ENCODE measurements around the gene NLGN3.

The NLGN3 gene

GRCh38 chrX:71118985-71119535, 25.6 kb upstream of the NLGN3 start:
- peak overlapping the region; percentile 60 to 79 for H3K4me3 ChIP-seq (ENCODE audit: low read depth in 1 of 2, low read length in 2 of 2)
- peaks cover 2 to 10% of the 10 kb centered on the region in 2 donors for H3K4me1 ChIP-seq (ENCODE audit: control insufficient read depth in 1 of 2, insufficient read depth in 2 of 2, low read length in 2 of 2)
- H3K36me3 ChIP-seq (ENCODE audit: control insufficient read depth in 1 of 2, insufficient read depth in 2 of 2, low read length in 2 of 2) = peaks cover 22 to 30% of the 10 kb centered on the region in 2 donors
- no peaks in the 10 kb centered on the region for H3K9me3 ChIP-seq (ENCODE audit: control insufficient read depth in 1 of 2, low read length in 2 of 2)
- no peaks in the 10 kb centered on the region for H3K27me3 ChIP-seq (ENCODE audit: low read depth, low read length)
- H3K27ac ChIP-seq (ENCODE audit: low read length) = peak overlapping the region; percentile 63

DNA sequence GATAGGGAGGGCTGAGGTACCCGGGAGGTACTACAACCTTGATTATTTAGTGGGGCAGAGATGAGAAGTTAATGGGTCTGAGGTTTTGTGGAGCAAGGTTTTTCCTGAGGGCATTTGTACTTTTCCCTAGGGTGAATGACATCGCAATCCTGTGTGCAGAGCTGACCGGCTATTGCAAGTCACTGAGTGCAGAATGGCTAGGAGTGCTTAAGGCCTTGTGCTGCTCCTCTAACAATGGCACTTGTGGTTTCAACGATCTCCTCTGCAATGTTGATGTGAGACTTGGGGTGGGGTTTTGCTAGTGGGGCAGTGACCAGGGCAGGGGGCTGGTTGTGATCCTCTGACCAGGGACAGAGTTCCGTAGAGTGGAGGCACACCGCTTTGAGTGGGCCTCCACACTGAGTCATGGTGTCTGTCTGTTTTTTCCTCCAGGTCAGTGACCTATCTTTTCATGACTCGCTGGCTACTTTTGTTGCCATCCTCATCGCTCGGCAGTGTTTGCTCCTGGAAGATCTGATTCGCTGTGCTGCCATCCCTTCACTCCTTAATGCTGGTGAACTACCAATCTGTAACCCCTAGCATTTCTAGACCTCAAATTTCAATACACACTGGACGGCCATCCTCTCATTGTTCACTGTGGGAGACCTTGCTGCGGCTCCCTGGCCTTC, 16.3 kb upstream of the NLGN3 start:
- Histone ChIP-seq H3K9me3 (ENCODE audit: control insufficient read depth in 1 of 2, low read length in 2 of 2) (no peaks in the 10 kb centered on the region), H3K36me3 (ENCODE audit: control insufficient read depth in 1 of 2, insufficient read depth in 2 of 2, low read length in 2 of 2) (peaks cover 51 to 84% of the 10 kb centered on the region in 2 donors), H3K27ac (ENCODE audit: low read length) (no peak overlapping the region), H3K4me3 (ENCODE audit: low read depth in 1 of 2, low read length in 2 of 2) (no peak overlapping the region), H3K27me3 (ENCODE audit: low read depth, low read length) (no peaks in the 10 kb centered on the region), H3K4me1 (ENCODE audit: control insufficient read depth in 1 of 2, insufficient read depth in 2 of 2, low read length in 2 of 2) (no peaks in the 10 kb centered on the region)

- Histone ChIP-seq H3K36me3 (ENCODE audit: control insufficient read depth in 1 of 2, insufficient read depth in 2 of 2, low read length in 2 of 2) (peaks cover 43 to 81% of the 10 kb centered on the region in 2 donors), H3K4me1 (ENCODE audit: control insufficient read depth in 1 of 2, insufficient read depth in 2 of 2, low read length in 2 of 2) (no peaks in the 10 kb centered on the region), H3K4me3 (ENCODE audit: low read depth in 1 of 2, low read length in 2 of 2) (no peak overlapping the region), H3K9me3 (ENCODE audit: control insufficient read depth in 1 of 2, low read length in 2 of 2) (no peaks in the 10 kb centered on the region), H3K27ac (ENCODE audit: low read length) (no peak overlapping the region), H3K27me3 (ENCODE audit: low read depth, low read length) (no peaks in the 10 kb centered on the region)
Measured at GRCh38 chrX:71128915-71129765, 15.5 kb upstream of the NLGN3 start.

- Histone ChIP-seq H3K4me3 (ENCODE audit: low read depth in 1 of 2, low read length in 2 of 2) (no peak overlapping the region), H3K27me3 (ENCODE audit: low read depth, low read length) (no peaks in the 10 kb centered on the region), H3K27ac (ENCODE audit: low read length) (no peak overlapping the region), H3K9me3 (ENCODE audit: control insufficient read depth in 1 of 2, low read length in 2 of 2) (no peaks in the 10 kb centered on the region), H3K36me3 (ENCODE audit: control insufficient read depth in 1 of 2, insufficient read depth in 2 of 2, low read length in 2 of 2) (peaks cover 50 to 85% of the 10 kb centered on the region in 2 donors), H3K4me1 (ENCODE audit: control insufficient read depth in 1 of 2, insufficient read depth in 2 of 2, low read length in 2 of 2) (no peaks in the 10 kb centered on the region)
Measured at GRCh38 chrX:71131510-71131909, 13.1 kb upstream of the NLGN3 start.

- H3K4me3 ChIP-seq (ENCODE audit: low read depth in 1 of 2, low read length in 2 of 2) = no peak overlapping the region
- H3K27me3 ChIP-seq (ENCODE audit: low read depth, low read length) = no peaks in the 10 kb centered on the region
- no peaks in the 10 kb centered on the region for H3K9me3 ChIP-seq (ENCODE audit: control insufficient read depth in 1 of 2, low read length in 2 of 2)
- H3K27ac ChIP-seq (ENCODE audit: low read length) = no peak overlapping the region
- H3K4me1 ChIP-seq (ENCODE audit: control insufficient read depth in 1 of 2, insufficient read depth in 2 of 2, low read length in 2 of 2) = peaks cover 0 to 18% of the 10 kb centered on the region in 2 donors
- H3K36me3 ChIP-seq (ENCODE audit: control insufficient read depth in 1 of 2, insufficient read depth in 2 of 2, low read length in 2 of 2) = peaks cover 13 to 43% of the 10 kb centered on the region in 2 donors
Measured at GRCh38 chrX:71140440-71140839, 4.2 kb upstream of the NLGN3 start.

DNA sequence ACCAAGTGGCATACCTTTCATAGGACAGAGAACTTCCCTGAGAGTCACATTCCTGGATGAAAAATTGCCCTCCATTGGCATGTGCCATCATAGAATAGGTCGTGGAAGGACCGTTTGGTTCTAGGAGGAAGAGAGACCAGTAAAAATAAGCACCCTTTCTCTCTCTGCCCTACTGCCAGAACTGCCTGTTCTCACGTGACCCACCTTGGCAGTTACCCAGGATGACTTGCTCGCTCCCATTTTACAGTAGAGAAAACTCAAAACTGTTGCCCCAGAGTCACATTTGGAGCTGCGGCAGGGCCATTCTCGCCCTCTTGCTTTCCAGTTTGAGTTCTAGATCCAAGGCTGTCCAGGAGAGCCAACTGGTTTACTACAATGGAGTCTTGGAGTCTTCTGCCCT, 1.1 kb upstream of the NLGN3 start:
- Histone ChIP-seq H3K9me3 (ENCODE audit: control insufficient read depth in 1 of 2, low read length in 2 of 2) (no peaks in the 10 kb centered on the region), H3K4me3 (ENCODE audit: low read depth in 1 of 2, low read length in 2 of 2) (no peak overlapping the region), H3K27ac (ENCODE audit: low read length) (no peak overlapping the region), H3K27me3 (ENCODE audit: low read depth, low read length) (no peaks in the 10 kb centered on the region), H3K36me3 (ENCODE audit: control insufficient read depth in 1 of 2, insufficient read depth in 2 of 2, low read length in 2 of 2) (peaks cover 8 to 13% of the 10 kb centered on the region in 2 donors), H3K4me1 (ENCODE audit: control insufficient read depth in 1 of 2, insufficient read depth in 2 of 2, low read length in 2 of 2) (peaks cover 0 to 26% of the 10 kb centered on the region in 2 donors)

DNA sequence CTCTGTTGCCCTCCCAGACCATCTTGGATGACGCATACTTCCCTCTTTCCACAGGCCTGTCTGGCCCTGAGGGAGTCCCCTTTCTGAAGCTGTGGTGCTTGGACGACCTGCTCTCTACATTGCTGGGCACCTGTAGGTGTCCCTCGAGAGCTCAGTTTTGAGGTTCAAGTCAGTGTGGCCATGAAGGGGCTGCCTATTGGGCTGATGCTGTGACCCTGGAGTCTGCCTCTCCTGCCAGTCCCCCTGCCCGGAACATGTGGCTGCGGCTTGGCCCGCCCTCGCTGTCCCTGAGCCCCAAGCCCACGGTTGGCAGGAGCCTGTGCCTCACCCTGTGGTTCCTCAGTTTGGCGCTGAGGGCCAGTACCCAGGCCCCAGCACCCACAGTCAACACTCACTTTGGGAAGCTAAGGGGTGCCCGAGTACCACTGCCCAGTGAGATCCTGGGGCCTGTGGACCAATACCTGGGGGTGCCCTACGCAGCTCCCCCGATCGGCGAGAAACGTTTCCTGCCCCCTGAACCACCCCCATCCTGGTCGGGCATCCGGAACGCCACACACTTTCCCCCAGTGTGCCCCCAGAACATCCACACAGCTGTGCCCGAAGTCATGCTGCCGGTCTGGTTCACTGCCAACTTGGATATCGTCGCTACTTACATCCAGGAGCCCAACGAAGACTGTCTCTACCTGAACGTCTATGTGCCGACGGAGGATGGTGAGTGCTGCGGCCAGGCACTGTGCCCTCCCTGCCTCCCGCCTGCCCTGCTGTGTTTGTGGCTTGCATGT, 3.0 kb downstream of the NLGN3 start:
- Histone ChIP-seq H3K27ac (ENCODE audit: low read length) (no peak overlapping the region), H3K27me3 (ENCODE audit: low read depth, low read length) (no peaks in the 10 kb centered on the region), H3K4me1 (ENCODE audit: control insufficient read depth in 1 of 2, insufficient read depth in 2 of 2, low read length in 2 of 2) (peaks cover 0 to 26% of the 10 kb centered on the region in 2 donors), H3K4me3 (ENCODE audit: low read depth in 1 of 2, low read length in 2 of 2) (no peak overlapping the region), H3K36me3 (ENCODE audit: control insufficient read depth in 1 of 2, insufficient read depth in 2 of 2, low read length in 2 of 2) (no peaks in the 10 kb centered on the region), H3K9me3 (ENCODE audit: control insufficient read depth in 1 of 2, low read length in 2 of 2) (no peaks in the 10 kb centered on the region)

GRCh38 chrX:71148278-71148663, 3.6 kb downstream of the NLGN3 start:
- Histone ChIP-seq H3K4me3 (ENCODE audit: low read depth in 1 of 2, low read length in 2 of 2) (no peak overlapping the region), H3K9me3 (ENCODE audit: control insufficient read depth in 1 of 2, low read length in 2 of 2) (no peaks in the 10 kb centered on the region), H3K36me3 (ENCODE audit: control insufficient read depth in 1 of 2, insufficient read depth in 2 of 2, low read length in 2 of 2) (no peaks in the 10 kb centered on the region), H3K27me3 (ENCODE audit: low read depth, low read length) (no peaks in the 10 kb centered on the region), H3K4me1 (ENCODE audit: control insufficient read depth in 1 of 2, insufficient read depth in 2 of 2, low read length in 2 of 2) (peaks cover 0 to 24% of the 10 kb centered on the region in 2 donors), H3K27ac (ENCODE audit: low read length) (no peak overlapping the region)

DNA sequence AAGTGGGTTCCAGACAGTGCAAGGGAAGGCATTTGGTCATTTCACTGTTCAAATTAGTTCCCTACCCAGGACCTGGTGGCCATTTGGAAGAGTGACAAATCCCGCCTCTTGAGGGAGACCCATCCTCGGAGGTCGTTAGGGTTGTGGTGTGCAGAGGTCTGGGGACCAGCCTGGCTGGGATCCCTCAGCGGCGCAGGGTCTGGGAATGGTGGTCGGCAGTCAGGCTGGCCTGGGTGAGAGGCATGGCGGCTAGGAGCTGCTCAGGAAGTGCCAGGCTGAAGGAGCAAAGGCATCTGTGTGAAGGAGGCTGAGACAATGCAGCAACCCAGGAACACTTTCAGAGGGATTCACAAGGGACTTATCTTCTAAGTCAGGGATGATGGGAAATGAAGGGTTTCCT, 6.7 kb downstream of the NLGN3 start:
- Histone ChIP-seq H3K36me3 (ENCODE audit: control insufficient read depth in 1 of 2, insufficient read depth in 2 of 2, low read length in 2 of 2) (no peaks in the 10 kb centered on the region), H3K9me3 (ENCODE audit: control insufficient read depth in 1 of 2, low read length in 2 of 2) (no peaks in the 10 kb centered on the region), H3K4me1 (ENCODE audit: control insufficient read depth in 1 of 2, insufficient read depth in 2 of 2, low read length in 2 of 2) (peaks cover 0 to 5% of the 10 kb centered on the region in 2 donors), H3K27me3 (ENCODE audit: low read depth, low read length) (no peaks in the 10 kb centered on the region), H3K27ac (ENCODE audit: low read length) (no peak overlapping the region), H3K4me3 (ENCODE audit: low read depth in 1 of 2, low read length in 2 of 2) (no peak overlapping the region)

GRCh38 chrX:71154196-71154595, 9.6 kb downstream of the NLGN3 start:
- no peaks in the 10 kb centered on the region for H3K4me1 ChIP-seq (ENCODE audit: control insufficient read depth in 1 of 2, insufficient read depth in 2 of 2, low read length in 2 of 2)
- no peaks in the 10 kb centered on the region for H3K9me3 ChIP-seq (ENCODE audit: control insufficient read depth in 1 of 2, low read length in 2 of 2)
- no peaks in the 10 kb centered on the region for H3K36me3 ChIP-seq (ENCODE audit: control insufficient read depth in 1 of 2, insufficient read depth in 2 of 2, low read length in 2 of 2)
- H3K4me3 ChIP-seq (ENCODE audit: low read depth in 1 of 2, low read length in 2 of 2) = no peak overlapping the region
- H3K27me3 ChIP-seq (ENCODE audit: low read depth, low read length) = no peaks in the 10 kb centered on the region
- H3K27ac ChIP-seq (ENCODE audit: low read length) = no peak overlapping the region

DNA sequence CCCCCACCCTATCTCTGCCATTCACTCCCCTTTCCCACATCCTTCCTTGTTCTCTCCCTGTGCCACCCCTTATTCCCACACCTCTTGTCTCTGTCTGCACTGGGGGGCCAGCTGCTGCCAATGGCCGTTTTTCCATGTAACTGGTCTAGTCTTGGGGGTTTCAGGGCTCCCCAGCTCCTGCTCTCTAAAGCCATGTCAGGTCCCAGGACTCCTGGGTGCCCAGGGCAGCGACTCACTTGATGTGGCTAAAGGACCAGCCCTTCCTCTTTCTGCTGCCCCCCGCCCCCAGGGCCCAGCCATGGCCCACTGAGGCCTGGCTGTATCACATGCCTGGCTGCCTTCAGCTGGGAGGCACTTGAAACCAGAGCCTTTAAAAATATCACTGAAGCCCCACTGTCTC, 10.0 kb downstream of the NLGN3 start:
- Histone ChIP-seq H3K4me3 (ENCODE audit: low read depth in 1 of 2, low read length in 2 of 2) (no peak overlapping the region), H3K27me3 (ENCODE audit: low read depth, low read length) (no peaks in the 10 kb centered on the region), H3K4me1 (ENCODE audit: control insufficient read depth in 1 of 2, insufficient read depth in 2 of 2, low read length in 2 of 2) (no peaks in the 10 kb centered on the region), H3K27ac (ENCODE audit: low read length) (no peak overlapping the region), H3K36me3 (ENCODE audit: control insufficient read depth in 1 of 2, insufficient read depth in 2 of 2, low read length in 2 of 2) (no peaks in the 10 kb centered on the region), H3K9me3 (ENCODE audit: control insufficient read depth in 1 of 2, low read length in 2 of 2) (no peaks in the 10 kb centered on the region)

Data from muscle layer of duodenum (tissue), 2 donors.